ENCODE measurements around the gene GNB5.

DNA sequence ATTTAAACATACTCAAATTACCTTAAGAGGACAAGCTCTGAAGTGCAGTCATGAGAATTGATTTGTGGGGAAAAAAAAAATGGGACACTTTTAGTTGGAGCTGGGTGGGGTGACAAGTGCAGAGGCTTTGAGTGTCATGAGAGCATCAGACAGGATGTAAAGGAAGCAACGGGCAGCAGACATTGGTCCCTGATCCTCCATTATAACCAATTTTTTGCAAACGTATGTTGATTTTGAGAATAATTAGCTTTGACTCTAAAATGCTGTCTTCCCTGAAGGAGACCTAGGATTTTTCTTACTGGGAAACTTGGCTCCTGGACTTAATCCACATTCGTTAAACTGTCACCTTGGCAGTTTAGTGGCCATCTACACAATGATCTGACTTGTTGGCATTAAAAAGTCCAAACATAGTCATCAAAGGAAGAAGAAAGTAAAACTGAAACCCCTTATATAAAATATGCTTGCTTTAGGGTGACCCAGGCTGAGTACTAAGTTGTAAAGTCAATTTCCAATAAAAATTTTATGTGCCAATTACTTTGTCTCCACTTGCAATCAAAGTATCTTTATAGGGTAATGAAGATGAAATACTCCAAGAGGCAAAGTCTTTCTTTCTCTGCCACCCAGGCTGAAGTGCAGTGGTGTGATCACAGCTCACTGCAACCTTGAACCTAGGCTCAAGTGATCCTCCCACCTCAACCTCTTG lies 124.2 kb downstream of the GNB5 start:
- TF ChIP-seq POLR2A (IDR thresholded peaks at IDR 0.05; ENCODE audit: low read depth, low read length) (peak; percentile 39; the same call in 1 of the 2 replicates), TAF1 (IDR thresholded peaks at IDR 0.05; ENCODE audit: borderline replicate concordance, low read depth, low read length) (no peak)

All from GM12892 (cell line).